HG03097 (cell line): ENCODE data around the gene NWD2.

ENCODE experiments used
- ATAC-seq: cut with Tn5 transposase; IDR thresholded peaks from one replicate; pipeline ENCODE4 v1.9.1; 2021; ENCODE audit not compliant: unreplicated experiment, low FRiP score

NWD2 gene

DNA sequence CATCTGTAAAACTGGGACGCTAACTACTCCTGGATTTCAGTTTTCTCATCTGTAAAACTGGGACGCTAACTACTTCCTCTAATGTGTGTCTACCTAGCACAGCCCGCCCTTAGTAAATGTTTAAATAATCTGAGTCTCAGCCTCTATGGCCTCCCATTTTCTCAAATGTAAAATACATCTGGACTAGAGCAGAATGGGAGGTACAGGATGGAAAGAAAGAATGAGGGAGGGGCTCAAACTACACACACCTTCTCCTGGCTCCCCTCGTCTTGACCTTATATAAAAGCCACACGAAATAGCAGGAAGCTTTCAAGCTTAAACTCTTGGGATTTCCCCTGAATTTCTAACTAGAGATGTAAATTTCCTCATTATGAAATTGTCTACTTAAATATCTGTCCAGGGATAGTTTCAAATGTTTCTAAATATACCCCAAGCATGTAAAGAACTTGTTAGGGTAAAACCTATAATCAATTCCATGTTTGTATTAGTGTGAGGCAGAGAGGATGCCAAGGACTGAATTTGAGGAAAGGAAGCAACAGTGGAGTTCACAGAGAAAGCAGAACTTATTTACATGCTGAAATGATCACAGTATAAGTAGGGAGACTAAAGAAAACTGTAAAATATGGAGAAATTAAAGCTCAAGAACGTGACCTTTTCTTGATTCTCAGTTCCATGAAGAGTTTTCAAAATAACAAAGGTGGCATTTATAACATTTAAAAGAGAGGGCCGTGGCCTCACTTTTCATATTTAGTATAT, 220.0 kb downstream of the NWD2 start:
- no peak for ATAC-seq

DNA sequence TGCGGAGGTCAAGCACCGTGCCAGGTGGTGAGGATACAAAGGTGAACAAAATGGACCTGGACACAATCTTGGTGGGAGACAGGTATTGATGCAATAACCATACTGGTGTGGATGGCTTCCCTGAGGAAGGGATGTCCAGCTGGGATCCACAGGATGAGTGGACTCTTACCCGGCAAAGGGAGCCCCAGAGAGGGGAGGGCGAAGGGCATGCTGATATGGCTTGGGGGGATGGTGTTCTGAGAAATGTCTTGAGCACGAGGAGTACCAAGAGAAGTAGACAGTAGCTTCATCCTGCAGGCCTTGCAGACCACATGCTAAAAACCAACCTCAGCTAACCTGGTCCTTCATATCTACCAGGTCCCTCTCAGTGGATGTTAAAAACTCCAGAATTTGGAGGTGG, 220.8 kb downstream of the NWD2 start:
- no peak for ATAC-seq

DNA sequence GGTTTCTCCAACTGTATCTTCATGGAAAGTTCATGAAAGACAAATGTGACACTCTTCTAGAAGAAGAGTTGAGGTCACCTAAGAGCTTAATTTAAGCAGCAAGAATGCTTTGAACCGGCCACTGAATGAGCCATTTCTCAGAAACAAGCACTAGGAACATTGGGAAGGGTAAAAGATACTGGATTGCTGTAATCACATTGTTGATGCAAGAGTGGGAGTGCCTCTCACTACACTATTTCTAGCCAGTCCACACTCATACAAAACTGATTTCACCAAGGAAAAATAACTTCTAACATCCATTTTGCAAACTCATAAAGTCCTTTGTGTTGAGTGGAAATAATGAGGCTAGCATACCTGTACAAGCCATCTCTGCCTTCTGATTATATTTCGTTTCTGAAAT, 221.3 kb downstream of the NWD2 start:
- no peak for ATAC-seq

DNA sequence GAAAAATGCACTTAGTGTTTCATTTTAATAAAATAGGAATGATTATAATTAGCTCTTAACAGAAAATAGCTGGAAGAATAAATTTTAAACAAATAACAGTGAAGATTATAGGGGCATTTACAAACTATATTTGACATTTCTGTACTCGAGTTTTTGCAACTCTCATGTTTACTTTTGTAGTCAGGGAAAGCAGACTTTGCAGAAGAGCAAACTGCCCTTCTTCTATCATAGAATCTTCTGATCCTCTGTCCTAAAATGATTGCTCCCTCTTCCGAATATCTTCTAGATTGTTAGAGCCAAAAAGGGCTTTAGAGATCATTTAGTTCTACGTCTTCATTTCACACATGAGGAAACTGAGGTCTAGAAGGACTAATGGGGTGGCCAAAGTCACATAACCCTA, 222.7 kb downstream of the NWD2 start:
- no peak for ATAC-seq

DNA sequence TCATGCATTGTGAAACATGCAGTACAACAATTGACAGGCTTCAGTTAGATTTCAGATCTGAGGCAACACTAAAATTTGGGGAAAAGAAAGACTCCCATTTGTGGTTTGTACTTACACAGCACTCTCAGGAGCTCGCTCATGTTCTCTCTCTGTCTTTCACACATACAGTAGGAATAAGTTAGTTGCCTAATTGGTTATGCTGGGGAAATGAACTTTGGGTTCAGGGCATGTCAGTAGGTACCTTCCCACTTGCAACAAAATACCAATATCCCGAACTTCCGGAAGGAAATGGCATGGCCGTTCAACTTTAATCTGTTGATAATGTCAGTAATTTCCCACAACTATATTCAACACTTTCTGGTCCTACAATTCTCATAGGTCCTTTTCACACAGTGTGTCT, 223.3 kb downstream of the NWD2 start:
- no peak for ATAC-seq

DNA sequence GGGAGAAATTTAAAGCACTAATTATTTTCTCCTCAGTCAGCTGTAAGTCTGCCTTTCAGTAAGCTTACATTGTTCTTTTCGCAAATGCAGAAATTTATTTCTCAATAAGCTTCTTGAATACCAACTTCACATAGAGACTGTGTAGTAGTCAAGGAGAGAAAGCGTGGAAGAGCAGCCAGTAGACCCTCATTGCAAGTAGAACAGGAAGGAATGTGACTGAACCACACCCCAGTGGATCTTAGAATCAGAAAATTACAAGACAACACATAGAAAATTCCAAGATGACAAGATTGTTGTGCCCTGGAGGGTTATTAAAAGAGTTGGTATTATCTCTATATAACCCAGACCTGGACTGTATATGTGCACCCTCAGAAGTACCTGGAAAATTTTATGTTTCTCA, 224.7 kb downstream of the NWD2 start:
- no peak for ATAC-seq

DNA sequence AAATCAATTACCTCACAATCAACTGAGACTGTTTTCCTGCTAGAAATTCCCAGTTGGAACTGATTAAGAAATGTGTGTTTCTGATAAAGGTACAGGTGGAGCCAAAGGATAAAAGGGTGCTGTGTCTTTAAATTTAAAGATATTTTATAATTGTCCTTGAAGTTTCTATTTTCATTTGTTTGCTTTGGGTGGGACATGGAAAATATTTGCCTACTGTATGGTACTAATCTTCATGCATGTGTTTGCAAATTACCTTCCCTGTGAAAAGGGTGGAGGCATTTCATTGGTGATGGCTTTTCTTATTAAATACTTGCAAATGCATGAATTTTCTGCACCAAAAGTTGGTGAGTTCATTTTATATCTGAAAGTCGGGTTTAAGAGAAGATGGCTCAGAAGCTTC, 225.7 kb downstream of the NWD2 start:
- ATAC-seq, result no peak

DNA sequence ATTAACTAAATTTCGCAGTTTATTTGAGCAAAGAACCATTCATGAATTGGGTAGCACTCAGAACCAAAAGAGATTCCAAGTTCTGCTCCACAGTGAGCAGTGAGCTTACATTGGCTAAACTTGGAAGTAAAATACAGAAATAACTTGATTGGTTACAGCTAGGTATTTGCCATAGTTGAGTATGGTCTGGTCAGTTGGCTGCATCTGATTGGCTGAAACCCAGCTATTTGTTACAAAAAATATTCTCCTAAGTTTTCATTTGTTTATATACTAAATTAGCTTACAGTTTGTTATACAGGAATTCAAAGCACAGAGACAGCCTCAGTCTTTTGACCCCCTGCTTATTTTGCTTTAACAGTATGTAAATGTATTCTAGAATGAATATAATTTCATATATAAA, 226.6 kb downstream of the NWD2 start:
- ATAC-seq, result no peak

DNA sequence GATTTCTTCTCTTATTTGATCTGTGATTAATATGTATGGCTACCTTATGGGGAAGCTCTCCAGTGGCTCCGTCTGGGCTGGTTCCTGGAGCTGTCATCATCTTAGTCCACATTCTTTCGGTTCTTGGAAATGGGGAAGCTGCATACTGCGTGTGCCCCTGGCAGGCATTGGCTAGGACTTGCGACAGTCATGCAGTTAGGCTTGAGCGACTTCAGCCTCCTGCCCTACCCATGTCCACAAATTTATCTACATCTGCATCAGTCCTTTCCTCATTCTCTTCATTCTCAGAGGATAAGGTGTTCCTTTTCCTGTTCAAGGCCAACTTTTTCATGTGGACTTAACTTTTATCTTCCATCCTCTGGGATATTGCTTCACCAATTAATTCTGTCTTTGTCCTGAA, 227.4 kb downstream of the NWD2 start:
- no peak for ATAC-seq

DNA sequence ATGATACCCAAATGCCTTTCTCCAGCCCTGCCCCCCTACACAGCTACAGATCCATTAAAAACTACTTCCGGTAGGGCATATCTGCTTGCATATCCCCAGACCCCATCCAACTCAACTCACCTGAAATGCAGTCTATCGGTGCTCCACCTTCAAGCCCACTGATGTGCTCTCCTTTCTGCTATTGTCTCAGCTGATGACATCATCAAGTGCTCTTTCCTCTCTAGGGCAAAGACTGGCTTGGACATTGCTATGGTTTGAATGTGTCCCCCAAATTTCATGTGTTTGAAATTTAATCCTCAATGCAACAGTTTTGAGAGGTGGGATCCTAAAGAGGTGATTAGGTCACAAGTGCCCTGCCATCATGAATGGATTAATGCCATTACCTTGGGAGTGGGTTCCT, 229.3 kb downstream of the NWD2 start:
- no peak for ATAC-seq

DNA sequence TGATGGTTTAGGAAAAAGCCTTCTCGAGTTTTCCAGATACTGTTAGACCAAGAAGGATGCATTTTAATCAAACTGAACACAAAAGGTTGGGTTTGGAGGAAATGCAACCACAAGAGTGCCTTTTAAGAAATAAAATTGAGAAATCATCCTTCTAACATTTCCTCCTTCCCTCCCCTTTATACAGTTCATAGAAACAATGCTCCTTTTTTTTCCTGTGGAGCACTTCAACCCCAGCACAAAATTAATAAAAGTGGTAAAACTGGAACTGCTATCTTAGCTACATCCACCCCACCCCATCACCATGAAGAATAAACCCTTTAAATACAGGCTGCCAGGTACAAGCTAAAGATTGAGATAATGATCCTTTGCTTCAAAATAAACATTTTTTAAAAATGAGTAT, 230.5 kb downstream of the NWD2 start:
- ATAC-seq, result no peak

DNA sequence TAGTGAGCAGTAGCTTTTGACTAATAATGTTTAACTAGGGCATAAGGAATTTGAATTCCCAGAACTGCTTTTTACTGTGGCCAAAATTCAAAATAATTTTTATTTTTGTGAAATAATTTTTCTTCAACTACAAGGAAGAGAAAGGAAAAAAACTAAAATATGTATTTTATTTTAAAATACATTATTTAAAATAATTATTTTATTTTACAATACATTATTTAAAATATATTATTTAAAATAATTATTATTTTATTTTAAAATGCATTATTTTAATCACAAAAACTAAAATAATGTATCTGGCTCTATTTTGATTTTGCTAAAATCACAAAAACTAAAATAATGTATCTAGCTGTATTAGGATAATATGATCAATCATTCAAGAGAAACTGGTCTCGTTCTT, 231.2 kb downstream of the NWD2 start:
- ATAC-seq, result no peak

DNA sequence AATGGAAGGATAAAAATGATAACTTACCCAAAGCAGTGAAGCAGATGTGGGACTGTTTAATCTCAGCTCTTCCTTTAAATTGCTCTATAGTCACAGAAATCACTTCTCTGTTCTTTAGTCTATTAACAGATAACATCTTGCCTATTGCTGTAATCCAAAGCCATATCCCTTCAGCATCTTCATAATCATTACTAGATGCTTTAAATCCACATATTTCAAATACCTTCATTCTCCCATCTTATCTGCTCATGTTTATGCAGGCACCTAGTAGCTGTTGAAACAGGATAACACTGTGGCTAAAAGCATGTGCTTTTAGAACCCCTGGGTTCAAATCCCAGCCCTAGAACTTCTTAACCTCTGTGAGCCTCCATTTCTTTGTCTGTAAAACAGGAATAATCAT, 231.7 kb downstream of the NWD2 start:
- no peak for ATAC-seq

DNA sequence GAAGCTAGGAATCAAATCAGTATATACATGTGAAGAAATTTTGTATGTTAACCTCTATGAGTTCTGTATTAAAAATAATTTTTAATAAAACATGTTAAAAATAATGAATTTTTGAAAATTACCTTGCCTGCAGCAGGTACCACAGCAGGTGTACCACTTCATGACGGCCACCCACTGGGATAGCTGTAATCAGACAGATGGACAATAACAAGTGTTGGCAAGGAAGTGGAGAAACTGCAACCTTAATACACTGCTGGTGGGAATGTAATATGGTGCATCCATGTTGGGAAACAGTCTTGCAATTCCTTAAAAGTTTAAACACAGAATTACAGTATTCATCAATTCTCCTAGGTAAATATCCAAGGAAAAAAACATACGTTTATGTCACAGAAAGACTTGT, 232.1 kb downstream of the NWD2 start:
- ATAC-seq, result no peak

DNA sequence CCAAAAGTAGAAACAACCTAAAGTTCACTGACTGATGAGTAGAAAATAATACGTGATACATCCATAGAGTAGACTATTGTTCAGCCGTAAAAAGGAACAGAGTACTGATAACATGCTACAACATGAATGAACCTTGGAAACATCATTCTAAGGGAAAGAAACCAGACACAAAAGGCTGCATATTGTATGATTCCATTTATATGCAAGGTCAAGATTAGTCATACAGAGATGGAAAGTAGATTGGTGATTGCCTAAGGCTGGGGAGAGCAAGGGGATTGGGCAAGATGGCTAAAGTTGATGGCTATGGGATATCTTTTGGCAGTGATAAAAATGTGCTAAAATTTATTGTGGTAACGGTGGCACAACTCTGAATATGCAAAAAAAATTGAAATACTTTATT, 232.6 kb downstream of the NWD2 start:
- no peak for ATAC-seq

DNA sequence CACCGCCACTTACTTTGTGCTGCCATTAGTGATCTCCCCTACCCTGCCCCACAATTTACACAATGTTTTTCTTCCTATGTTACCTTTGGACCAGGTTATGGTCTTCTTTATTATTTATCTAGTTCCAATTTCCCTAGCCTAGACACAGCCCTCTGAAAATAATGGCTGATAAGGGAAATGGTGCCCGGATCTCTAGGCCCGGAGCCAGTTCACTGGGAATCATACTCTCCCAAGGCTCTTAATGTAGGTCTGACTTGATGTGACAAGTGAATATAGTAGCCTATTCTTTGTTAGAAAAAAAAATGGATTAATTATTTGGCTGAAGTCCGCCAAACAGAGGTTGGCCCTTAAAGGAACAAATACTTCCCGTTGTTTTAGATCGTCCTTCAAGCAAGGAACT, 233.6 kb downstream of the NWD2 start:
- no peak for ATAC-seq

DNA sequence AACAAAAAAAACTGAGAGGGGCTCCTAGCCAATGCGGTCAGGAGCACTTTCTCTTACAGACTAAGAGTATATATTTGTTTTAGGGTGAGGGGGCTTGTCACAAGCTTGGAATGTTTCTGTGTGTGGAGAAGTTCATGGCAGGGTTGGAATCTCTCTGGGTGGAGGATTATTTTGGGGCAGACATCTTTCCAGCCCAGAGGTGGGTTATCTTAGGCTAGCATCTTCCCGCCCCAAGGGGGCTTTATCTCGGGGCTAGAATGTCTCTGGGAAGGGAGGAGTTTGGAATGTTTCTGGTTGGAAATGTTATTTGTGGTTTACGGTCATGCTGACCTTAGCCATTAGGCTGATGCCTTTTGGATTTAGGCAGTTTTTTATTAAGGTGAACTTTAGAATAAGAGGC, 236.0 kb downstream of the NWD2 start:
- ATAC-seq, result no peak

DNA sequence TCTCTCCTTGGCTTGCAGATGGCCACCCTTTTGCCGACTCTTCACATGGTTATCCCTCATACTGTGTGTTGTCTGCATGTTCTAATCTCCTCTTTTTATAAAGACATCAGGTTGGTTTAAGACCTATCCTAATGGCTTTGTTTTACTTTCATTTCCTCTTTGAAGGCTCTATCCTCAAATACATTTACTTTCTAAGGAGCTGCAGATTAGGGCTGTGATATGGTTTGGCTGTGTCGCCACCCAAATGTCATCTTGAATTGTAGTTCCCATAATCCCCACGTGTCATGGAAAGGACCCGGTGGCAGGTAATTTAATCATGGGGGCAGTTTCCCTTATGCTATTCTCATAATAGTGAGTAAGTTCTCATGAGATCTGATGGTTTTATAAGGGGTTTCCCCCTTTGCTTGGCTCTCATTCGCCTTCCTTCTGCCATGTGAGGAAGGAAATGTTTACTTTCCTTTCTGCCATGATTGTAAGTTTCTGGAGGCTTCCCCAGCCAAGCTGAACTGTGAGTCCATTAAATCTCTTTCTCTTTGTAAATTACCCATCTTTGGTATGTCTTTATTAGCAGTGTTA, 237.1 kb downstream of the NWD2 start:
- no peak for ATAC-seq

DNA sequence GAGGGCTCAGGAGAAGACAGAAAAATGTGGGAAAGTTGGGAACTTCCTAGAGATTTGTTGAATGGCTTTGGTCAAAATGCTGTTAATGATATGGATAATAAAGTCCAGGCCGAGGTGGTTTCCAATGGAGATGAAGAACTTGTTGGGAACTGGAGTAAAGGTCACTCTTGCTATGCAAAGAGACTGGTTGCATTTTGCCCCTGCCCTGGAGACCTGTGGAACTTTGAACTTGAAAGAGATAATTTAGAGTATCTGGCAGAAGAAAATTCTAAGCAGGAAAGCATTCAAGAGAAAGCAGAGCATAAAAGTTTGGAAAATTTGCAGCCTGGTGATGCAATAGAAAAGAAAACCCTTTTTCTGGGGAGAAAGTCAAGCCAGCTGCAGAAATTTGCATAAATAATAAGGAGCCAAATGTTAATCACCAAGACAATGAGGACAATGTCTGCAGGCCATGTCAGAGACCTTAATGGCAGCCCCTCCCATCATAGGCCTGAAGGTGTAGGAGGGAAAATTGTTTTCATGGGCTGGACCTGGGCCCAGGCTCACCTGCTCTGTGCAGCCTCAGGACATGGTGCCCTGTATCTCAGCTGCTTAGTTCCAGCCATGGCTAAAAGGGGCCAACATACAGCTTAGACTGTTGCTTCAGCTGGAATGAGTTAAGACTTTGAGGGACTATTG, 237.8 kb downstream of the NWD2 start:
- ATAC-seq, result no peak

DNA sequence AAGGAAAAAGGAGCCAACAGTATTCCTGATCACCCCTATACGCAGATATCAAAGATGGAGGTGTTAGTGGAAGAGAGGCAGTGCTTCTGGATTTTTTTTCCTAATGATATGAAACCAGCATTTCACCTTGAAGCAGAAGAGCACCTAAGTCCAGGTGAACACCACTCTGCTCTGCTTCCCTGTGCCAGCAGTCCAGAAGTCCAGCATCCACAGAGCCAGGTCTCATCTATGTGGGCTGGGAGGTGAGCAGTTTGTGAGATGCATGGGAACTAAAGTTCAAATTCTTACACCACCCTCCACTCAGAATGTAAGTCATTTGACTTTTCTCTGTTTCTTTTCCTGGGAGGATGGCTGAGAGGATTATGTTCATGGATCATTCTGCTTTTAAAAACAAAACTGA, 239.1 kb downstream of the NWD2 start:
- ATAC-seq, result no peak

DNA sequence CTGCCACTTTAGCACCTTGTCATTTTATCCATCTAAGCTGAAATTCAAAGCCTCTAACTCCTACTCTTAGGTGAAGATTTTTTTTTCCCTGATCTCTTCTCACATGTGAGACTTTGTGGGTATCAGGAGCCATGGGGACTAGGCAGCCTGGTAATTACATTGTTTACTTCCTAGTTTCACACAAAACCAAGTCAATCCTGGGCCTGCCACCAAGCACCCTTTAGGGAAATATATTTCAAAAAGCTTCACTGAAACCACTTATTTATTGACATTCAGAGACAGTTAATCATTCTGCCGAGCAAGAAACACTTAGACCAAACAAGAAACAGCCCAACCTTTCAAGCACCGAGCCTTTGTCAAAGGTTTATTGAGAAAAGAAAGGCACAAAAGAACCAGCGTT, 241.6 kb downstream of the NWD2 start:
- no peak for ATAC-seq

DNA sequence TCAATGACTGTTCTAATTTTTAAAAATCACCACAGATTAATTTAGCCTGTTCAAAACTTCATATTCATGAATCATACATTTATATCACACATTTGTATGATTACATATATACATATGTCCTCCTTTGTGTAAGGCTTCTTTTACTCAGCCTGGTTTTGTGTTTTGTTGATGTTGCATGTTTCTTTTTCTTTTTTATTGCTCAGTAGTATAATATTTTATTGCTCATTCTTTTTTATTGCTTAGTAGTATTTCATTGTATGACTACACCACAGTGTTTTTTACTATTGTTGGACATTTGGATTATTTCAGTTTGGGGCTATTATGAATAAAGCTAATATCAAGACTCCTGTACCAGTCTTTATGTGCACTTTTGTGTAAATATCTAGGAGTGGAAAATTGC, 243.1 kb downstream of the NWD2 start:
- ATAC-seq, result no peak
